GM20000 (cell line): Measurements from ENCODE around the gene TPST1.
A peak's percentile ranks its signal among the peaks of the same experiment; 100 is the strongest.

ENCODE experiments used
- DNase-seq: peaks from one replicate; pipeline ENCODE4 v3.0.0; 2012; ENCODE audit warnings: low spot score
- CTCF ChIP-seq: IDR thresholded peaks from 2 replicates; pipeline ENCODE4 v1.5.1; 2012; ENCODE audit warnings: mild to moderate bottlenecking, control low read depth; ENCODE audit errors: extremely low read depth, missing control alignments

The TPST1 gene

GRCh38 chr7:66336760-66337159 is 131.6 kb downstream of the TPST1 start:
- TF ChIP-seq CTCF, result no peak
- no peak for DNase-seq

- DNase-seq, result no peak
- no peak for TF ChIP-seq CTCF
Observed at GRCh38 chr7:66339141-66339540, 134.0 kb downstream of the TPST1 start.

GRCh38 chr7:66344166-66344565 is 139.0 kb downstream of the TPST1 start:
- TF ChIP-seq CTCF, result no peak
- no peak for DNase-seq

- no peak for TF ChIP-seq CTCF
- no peak for DNase-seq
Observed at GRCh38 chr7:66348531-66348930, 143.4 kb downstream of the TPST1 start.

GRCh38 chr7:66348959-66349358 is 143.8 kb downstream of the TPST1 start:
- no peak for DNase-seq
- TF ChIP-seq CTCF, result no peak

- TF ChIP-seq CTCF, result no peak
- peak; percentile 23 for DNase-seq
Observed at GRCh38 chr7:66352071-66352470, 146.9 kb downstream of the TPST1 start.

- TF ChIP-seq CTCF, result no peak
- DNase-seq, result no peak
Observed at GRCh38 chr7:66353547-66353946, 148.4 kb downstream of the TPST1 start.
